NB4 (cell line): ENCODE measurements around the gene TMEM223.

Experiments used
- MYC ChIP-seq: IDR thresholded peaks from 2 replicates; pipeline ENCODE4 v1.6.1; 2011; ENCODE audit warnings: low read depth, low read length
- POLR2A ChIP-seq: IDR thresholded peaks from 2 replicates; pipeline ENCODE4 v1.6.1; 2011; ENCODE audit warnings: mild to moderate bottlenecking; ENCODE audit not compliant: insufficient read length; ENCODE audit errors: extremely low read depth
- TF ChIP-seq, protein P1 (sequence below): IDR thresholded peaks from one replicate; pipeline ENCODE4 v1.5.1; 2012; ENCODE audit warnings: low read depth, low read length
- TF ChIP-seq, protein P2 (sequence below): IDR thresholded peaks from 2 replicates; pipeline ENCODE4 v1.6.1; 2011; ENCODE audit warnings: low read depth, low read length

DNA sequence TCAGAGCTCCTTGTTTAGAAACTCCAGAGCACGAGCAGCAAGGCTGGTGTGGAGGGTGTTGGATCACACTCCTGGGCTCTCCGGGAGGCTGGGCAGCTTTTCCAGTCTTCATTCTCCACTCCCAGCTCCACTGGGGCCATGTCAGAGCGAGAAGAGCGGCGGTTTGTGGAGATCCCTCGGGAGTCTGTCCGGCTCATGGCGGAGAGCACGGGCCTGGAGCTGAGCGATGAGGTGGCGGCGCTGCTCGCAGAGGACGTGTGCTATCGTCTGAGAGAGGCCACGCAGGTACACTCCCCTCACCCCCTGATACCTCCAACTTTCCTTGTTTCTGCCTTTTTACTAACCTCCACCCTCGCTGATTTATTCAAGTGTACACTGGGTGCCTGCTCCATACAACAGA lies 16.2 kb downstream of the TMEM223 start:
- TF ChIP-seq POLR2A (no peak), MYC (no peak)
- TF ChIP-seq, protein P1, sequence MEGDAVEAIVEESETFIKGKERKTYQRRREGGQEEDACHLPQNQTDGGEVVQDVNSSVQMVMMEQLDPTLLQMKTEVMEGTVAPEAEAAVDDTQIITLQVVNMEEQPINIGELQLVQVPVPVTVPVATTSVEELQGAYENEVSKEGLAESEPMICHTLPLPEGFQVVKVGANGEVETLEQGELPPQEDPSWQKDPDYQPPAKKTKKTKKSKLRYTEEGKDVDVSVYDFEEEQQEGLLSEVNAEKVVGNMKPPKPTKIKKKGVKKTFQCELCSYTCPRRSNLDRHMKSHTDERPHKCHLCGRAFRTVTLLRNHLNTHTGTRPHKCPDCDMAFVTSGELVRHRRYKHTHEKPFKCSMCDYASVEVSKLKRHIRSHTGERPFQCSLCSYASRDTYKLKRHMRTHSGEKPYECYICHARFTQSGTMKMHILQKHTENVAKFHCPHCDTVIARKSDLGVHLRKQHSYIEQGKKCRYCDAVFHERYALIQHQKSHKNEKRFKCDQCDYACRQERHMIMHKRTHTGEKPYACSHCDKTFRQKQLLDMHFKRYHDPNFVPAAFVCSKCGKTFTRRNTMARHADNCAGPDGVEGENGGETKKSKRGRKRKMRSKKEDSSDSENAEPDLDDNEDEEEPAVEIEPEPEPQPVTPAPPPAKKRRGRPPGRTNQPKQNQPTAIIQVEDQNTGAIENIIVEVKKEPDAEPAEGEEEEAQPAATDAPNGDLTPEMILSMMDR = no peak
- TF ChIP-seq, protein P2, sequence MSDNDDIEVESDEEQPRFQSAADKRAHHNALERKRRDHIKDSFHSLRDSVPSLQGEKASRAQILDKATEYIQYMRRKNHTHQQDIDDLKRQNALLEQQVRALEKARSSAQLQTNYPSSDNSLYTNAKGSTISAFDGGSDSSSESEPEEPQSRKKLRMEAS = no peak
